ENCODE data around the gene LDLRAD4.

Gene LDLRAD4

DNA sequence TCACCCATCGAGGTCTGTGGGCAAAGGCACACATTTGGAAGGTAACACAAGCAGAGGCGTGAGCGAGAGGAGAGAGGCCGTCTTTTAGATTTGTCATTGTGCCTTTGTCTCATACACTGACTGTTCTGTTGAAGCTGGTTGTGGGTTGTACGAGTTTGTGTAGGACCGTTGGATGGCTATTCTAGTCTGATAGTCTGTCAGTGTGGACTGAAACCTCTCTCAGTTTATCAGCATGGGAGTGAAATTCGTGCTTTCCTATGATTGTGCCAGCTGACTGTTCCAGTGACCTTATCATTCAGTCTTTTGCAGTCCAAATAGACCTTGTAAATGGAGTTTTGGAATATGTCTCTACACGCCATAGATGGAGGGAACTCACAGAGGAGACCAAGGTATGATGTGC, 143.5 kb downstream of the LDLRAD4 start:
- H3K4me3 ChIP-seq (ENCODE audit: low read depth, low read length): no peak overlapping the region
- DNase-seq (ENCODE audit: low read depth): no peak
- in situ Hi-C loops (cut with HindIII; ENCODE audit: low sequenced_read_pairs): no loop called here
- TF ChIP-seq, protein P1, sequence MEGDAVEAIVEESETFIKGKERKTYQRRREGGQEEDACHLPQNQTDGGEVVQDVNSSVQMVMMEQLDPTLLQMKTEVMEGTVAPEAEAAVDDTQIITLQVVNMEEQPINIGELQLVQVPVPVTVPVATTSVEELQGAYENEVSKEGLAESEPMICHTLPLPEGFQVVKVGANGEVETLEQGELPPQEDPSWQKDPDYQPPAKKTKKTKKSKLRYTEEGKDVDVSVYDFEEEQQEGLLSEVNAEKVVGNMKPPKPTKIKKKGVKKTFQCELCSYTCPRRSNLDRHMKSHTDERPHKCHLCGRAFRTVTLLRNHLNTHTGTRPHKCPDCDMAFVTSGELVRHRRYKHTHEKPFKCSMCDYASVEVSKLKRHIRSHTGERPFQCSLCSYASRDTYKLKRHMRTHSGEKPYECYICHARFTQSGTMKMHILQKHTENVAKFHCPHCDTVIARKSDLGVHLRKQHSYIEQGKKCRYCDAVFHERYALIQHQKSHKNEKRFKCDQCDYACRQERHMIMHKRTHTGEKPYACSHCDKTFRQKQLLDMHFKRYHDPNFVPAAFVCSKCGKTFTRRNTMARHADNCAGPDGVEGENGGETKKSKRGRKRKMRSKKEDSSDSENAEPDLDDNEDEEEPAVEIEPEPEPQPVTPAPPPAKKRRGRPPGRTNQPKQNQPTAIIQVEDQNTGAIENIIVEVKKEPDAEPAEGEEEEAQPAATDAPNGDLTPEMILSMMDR (IDR thresholded peaks at IDR 0.05; ENCODE audit: low read depth, low read length, missing control alignments): no peak

DNA sequence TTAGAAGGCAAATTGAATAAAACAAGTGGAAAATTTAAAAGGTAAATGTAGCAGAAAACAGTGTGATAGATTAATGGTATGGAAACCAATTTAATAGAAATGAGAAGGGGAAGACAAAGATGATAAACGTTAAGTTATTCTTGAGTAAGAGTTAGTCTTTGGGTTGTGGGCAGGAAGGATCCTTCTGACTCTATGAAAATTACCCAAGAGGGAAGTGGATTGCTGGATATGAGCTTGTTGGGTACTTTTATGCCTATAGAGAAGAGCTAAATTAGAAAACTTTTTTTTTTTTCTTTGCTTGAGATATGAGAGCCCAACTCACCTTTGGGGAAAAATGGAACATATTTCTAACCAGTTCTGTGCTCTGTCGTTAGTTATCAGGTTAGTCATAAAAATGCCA, 144.0 kb downstream of the LDLRAD4 start:
- in situ Hi-C loops (cut with HindIII; ENCODE audit: low sequenced_read_pairs): no loop called here
- DNase-seq (ENCODE audit: low read depth): no peak
- TF ChIP-seq, protein P1 (IDR thresholded peaks at IDR 0.05; ENCODE audit: low read depth, low read length, missing control alignments): no peak
- H3K4me3 ChIP-seq (ENCODE audit: low read depth, low read length): no peak overlapping the region

DNA sequence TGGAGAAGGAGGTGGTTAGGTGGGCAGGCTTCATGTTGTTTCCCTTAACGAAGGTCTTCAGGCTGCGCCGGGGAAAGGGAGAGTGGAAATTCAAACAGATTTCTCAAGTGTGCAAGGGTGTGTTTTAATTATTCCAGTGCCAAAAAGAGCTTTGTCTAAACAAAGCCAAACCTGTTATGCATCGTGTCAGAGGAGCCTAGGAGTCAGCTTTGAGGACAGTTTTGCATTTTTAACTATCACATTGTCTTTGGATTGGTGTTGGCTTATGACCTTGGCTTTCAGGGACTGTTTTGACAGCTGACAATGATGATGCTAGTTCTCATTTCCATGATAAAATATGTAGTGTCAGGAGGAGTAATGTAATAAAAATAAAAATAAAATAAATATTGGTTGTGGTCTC, 144.8 kb downstream of the LDLRAD4 start:
- DNase-seq (ENCODE audit: low read depth): no peak
- no peak overlapping the region for H3K4me3 ChIP-seq (ENCODE audit: low read depth, low read length)
- TF ChIP-seq, protein P1 (IDR thresholded peaks at IDR 0.05; ENCODE audit: low read depth, low read length, missing control alignments): no peak
- in situ Hi-C loops (cut with HindIII; ENCODE audit: low sequenced_read_pairs): no loop called here

DNA sequence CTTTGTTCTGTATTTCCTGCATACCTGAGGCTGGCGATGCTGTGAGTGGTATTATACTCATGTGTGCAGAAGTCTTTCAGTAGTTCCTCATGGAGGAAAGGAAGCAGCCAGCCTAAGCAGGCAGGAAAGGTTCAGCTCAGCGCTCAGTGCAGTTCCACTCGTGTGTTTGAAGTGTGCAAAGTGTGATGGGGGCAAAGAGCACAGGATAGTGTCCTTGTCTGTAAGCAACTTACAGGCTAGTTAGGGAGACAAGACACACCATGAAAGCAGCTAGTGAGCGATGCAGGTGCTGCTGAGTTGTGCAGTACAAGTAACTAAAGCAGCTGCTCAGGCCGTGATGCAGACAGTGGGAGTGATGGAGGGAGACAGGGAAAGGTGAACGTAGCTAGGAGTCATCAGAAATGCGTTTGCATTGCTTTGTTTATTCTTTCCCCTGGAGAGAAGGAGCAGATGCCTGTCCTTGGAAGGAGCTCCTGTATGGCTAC, 146.2 kb downstream of the LDLRAD4 start:
- in situ Hi-C loops (cut with HindIII; ENCODE audit: low sequenced_read_pairs): no loop called here
- no peak overlapping the region for H3K4me3 ChIP-seq (ENCODE audit: low read depth, low read length)
- TF ChIP-seq, protein P1 (IDR thresholded peaks at IDR 0.05; ENCODE audit: low read depth, low read length, missing control alignments): no peak
- no peak for DNase-seq (ENCODE audit: low read depth)

DNA sequence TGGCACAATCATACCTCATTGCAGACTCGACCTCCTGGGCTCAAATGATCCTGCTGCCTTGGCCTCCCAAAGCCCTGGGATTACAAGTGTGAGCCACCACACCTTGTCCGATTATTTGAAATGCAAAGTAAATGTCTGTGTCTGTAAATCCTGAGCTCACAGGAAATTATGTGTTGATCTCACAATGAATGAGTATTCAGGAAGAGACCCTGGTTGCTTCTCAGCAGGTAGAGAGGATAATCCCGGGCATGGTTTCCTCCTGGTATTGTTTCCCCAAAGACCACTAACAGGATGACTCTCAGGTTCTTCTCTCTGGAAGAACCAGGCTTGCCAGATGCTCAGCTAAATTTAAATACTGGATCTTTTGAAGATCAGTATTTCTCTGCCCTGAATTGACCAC, 147.6 kb downstream of the LDLRAD4 start:
- no peak for DNase-seq (ENCODE audit: low read depth)
- in situ Hi-C loops (cut with HindIII; ENCODE audit: low sequenced_read_pairs): no loop called here
- TF ChIP-seq, protein P1 (IDR thresholded peaks at IDR 0.05; ENCODE audit: low read depth, low read length, missing control alignments): no peak
- no peak overlapping the region for H3K4me3 ChIP-seq (ENCODE audit: low read depth, low read length)

DNA sequence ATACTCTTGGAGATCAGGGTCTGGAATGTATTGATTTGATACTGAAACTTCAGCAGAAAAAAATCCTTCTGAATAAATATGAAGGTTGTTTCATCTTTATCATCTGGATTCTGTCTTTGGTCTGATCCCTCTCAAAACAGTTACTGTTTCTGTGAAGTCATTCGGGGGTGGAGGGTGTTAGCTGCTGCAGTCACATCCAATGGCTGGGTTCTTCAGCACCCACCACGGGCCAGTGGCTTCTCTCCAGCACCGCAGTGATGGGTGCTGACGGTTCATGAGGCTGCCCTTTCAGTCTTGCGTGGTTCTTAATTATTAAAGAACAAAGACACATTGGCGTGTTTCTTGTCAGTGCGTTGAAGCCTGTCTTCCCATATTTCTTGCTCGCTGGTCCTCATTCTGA, 148.0 kb downstream of the LDLRAD4 start:
- in situ Hi-C loops (cut with HindIII; ENCODE audit: low sequenced_read_pairs): no loop called here
- TF ChIP-seq, protein P1 (IDR thresholded peaks at IDR 0.05; ENCODE audit: low read depth, low read length, missing control alignments): no peak
- DNase-seq (ENCODE audit: low read depth): no peak
- H3K4me3 ChIP-seq (ENCODE audit: low read depth, low read length): no peak overlapping the region

All from astrocyte of the cerebellum (primary cell).